Cardiac fibroblast (primary cell): ENCODE measurements around the gene EPHA3.

Experiments used
- DNase-seq, 2 donors: peaks; one replicate each; pipeline versions ENCODE4 v3.0.0 to v3.0.0-alpha.2; 2010; ENCODE audit warnings: low read depth in 2 of 2
- H3K4me3 ChIP-seq, 2 donors: replicated peaks in 1 of 2; 1 replicate in 1 of 2; 2 replicates in 1 of 2; pipeline ENCODE4 v1.5.1; 2011; ENCODE audit warnings: low read depth in 2 of 2, low read length in 2 of 2, mild to moderate bottlenecking in 2 of 2, moderate library complexity in 1 of 2
- TF ChIP-seq, protein P1 (sequence below): IDR thresholded peaks from one replicate; pipeline ENCODE4 v1.5.1; 2011; ENCODE audit warnings: low read depth, mild to moderate bottlenecking, low read length, inconsistent platforms

EPHA3 gene

DNA sequence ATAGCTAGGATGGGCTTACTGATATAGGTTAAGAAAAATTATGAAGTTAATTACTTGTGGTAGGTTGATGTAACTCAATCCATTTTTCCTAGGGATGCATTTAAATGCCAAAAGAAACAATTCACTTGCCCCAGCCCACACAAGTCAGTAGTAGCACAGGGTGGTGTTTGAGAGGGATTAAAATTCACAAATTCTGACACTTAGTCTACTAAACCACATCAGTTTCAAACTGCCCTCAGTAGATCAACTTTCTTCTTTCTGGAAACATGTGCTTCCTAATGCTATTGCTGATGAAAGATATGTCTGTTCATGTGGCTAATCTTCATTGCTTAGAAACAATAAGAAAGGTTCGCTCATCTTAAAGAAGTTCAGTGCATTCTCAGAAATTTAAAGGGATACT lies 160.6 kb downstream of the EPHA3 start:
- DNase-seq, result no peak
- TF ChIP-seq, protein P1, sequence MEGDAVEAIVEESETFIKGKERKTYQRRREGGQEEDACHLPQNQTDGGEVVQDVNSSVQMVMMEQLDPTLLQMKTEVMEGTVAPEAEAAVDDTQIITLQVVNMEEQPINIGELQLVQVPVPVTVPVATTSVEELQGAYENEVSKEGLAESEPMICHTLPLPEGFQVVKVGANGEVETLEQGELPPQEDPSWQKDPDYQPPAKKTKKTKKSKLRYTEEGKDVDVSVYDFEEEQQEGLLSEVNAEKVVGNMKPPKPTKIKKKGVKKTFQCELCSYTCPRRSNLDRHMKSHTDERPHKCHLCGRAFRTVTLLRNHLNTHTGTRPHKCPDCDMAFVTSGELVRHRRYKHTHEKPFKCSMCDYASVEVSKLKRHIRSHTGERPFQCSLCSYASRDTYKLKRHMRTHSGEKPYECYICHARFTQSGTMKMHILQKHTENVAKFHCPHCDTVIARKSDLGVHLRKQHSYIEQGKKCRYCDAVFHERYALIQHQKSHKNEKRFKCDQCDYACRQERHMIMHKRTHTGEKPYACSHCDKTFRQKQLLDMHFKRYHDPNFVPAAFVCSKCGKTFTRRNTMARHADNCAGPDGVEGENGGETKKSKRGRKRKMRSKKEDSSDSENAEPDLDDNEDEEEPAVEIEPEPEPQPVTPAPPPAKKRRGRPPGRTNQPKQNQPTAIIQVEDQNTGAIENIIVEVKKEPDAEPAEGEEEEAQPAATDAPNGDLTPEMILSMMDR, result no peak
- no peak overlapping the region for H3K4me3 ChIP-seq

DNA sequence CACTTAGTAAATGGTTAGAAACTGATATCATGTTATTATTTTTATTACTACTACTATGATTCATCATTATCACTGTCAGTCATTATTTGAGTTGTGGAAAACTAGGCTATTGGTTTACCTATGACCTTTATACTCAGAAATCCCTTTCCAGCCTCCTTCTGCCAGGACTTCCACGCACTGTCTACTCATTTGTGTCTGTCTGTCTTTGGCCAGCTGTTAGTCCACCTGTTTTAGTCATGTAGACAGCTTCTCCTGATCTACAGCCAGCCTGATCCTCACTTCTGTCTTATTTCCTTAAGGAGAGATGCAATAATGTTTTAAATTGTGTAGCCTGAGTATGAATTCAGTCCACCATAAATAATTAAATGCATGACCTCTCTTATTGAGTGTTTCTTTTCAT lies 162.8 kb downstream of the EPHA3 start:
- TF ChIP-seq, protein P1, result no peak
- H3K4me3 ChIP-seq, result no peak overlapping the region
- DNase-seq, result no peak

DNA sequence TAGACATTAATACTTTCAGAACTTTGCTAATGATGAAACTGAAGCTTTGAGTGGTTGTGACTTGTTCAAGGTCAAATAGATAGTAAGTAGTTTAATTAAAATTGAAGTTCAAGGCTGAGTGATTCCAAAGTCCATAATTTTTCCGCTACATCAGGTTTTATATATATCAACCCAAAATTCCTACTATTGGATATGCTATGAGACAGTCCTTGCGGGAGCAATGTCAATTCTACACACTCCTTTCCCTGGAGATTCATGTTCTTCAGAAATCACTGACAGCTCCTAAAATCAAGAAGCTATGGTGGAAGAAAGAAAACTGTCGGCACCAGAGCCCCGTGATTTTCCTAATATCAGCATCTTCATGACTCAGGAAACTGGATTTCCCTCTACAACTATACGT lies 167.6 kb downstream of the EPHA3 start:
- TF ChIP-seq, protein P1, result no peak
- no peak overlapping the region for H3K4me3 ChIP-seq
- no peak for DNase-seq

DNA sequence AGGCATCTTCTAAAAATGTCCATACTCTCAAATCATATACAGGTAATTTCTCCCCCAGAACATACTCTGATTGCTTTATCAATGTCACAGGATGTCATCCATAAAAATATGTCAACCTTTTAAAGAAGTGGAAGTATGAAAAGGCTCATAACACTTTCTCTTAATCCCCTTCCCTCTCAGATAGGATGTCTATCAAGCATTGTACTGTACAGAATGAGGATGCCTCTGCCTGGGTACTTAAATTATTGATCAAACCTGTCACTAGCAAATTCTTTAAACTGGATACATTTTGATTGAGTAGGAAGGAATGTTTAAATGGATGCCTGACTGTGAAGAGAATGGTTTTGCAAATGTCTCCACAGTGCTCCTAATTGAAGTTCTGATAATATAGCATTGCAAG lies 168.7 kb downstream of the EPHA3 start:
- no peak overlapping the region for H3K4me3 ChIP-seq
- TF ChIP-seq, protein P1, result no peak
- DNase-seq, result no peak

DNA sequence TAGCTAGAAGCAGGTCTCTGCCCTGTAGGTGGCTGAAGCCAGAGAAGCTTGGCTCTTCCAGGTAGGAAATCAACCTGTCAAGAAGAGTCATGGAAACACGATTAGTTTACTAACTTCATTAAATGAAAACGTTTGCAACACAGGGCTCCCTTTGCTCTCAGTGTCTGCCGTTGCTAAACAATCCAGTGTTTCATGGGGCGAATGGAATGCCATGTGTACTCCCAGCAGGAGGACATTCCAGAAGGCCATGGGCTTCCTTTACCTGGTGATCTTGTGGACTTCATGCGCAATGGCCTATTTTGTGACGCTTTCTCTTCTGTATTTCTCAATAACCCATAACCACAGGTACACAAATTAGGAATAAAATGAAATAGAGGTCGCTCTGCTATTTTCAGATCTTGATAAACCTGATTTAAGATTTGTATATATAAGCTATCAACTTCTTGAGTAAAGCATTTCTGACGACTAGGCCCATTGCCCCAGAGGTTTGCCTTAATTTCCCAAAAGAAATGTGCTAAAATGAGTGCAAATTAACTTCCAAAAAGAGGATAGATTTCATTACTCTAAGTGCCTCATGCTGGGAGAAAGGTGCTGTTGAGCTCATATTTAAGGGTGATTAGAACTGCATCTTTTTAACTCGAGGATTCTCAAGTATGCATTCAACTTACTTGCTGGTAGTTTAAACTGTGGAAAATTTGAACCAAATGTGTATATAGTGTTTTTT lies 171.0 kb downstream of the EPHA3 start:
- DNase-seq, result no peak
- TF ChIP-seq, protein P1, result no peak
- no peak overlapping the region for H3K4me3 ChIP-seq

DNA sequence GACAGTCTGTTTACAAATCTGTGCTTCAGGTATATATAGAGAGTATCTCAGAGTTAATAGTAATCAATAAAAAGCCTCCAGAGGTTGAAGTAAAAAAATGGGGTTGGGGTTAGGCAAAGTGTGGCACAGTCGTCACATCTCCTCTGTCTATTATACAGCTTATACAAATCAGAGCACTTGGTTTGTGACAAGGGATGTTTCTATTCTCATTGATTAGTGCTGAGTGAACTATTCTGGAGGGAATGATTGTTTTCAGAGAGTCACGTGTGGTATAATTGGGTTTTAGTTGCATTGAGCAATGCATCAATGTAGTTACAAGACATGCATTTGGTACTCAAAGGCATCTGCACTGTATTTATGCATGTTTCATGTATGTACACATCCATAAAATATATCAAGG lies 172.9 kb downstream of the EPHA3 start:
- DNase-seq, result no peak
- no peak overlapping the region for H3K4me3 ChIP-seq
- TF ChIP-seq, protein P1, result no peak
